ENCODE data around the gene PTPRM. TPM values are rescaled to one million over a fixed set of nuclear protein-coding genes. Genes with fewer than 3 reads are reported as not detected.

PTPRM gene
- total RNA-seq, 1 experiment from 2014 or later = 14.5 TPM

DNA sequence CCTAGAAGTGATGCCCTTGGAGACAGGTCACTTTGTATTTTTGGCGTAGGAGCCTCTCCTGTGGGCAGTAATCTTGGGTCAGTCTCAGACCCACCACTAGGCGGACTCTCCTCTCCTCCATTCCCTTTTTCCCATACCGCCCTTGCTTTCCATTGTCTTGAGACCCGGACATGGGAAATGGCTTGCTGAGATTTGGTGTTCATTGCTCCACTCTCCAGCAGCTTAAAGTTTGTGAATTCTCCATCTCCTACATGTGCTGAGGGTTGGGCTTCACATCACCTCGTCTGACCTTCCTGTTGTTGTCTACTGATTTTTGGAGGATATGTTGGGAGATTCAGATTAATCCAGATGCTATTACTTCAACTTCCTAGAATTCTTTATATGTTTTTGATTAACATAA, 882.9 kb downstream of the PTPRM start:
- RAD21 ChIA-PET (ENCODE audit: low non-redundant PET in 1 of 2, low total read pairs in 2 of 2, uncharacterized antibody in 2 of 2, unreplicated experiment in 2 of 2) = no interaction called here
- ATAC-seq = peak; percentile 97
- Histone ChIP-seq H3K9me2 (ENCODE audit: insufficient read depth) (no peaks in the 10 kb centered on the region), H3K9me3 (ENCODE audit: control insufficient read depth in 1 of 2, insufficient read depth in 1 of 2, low read depth in 1 of 2, low read length in 2 of 2) (no peaks in the 10 kb centered on the region), H3K36me3 (ENCODE audit: control insufficient read depth in 1 of 2, insufficient read depth in 2 of 2, low read length in 2 of 2) (no peaks in the 10 kb centered on the region), H2AFZ (ENCODE audit: low read depth, low read length, poor library complexity, severe bottlenecking) (peak overlapping the region; percentile 84), H3K79me2 (ENCODE audit: insufficient read depth, low read length) (no peaks in the 10 kb centered on the region), H3K4me3 (replicated peaks in 1 of 2; ENCODE audit: low read depth in 1 of 2, low read length in 2 of 2) (no peak overlapping the region), H3K4me1 (ENCODE audit: control insufficient read depth in 1 of 2, insufficient read depth in 2 of 2, low read length in 2 of 2) (no peaks in the 10 kb centered on the region), H3K4me2 (ENCODE audit: low read length) (no peak overlapping the region), H3K27ac (ENCODE audit: low read depth, low read length) (no peak overlapping the region), H3K27me3 (ENCODE audit: insufficient read depth, low read length) (no peaks in the 10 kb centered on the region), H3K9ac (ENCODE audit: low read length) (no peak overlapping the region), H4K20me1 (ENCODE audit: insufficient read depth) (no peaks in the 10 kb centered on the region)
- intact Hi-C loops (cut with micrococcal nuclease) = no loop called here
- POLR2A ChIA-PET = no interaction called here
- CTCF ChIA-PET = interaction anchor here (1.1 kb wide), 1 partner anchor 37 kb away, joined by 3 read pairs; no protein-coding TSS in a partner anchor
- TF ChIP-seq, protein P1, sequence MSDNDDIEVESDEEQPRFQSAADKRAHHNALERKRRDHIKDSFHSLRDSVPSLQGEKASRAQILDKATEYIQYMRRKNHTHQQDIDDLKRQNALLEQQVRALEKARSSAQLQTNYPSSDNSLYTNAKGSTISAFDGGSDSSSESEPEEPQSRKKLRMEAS (IDR thresholded peaks at IDR 0.05) = no peak
- TF ChIP-seq SRF (IDR thresholded peaks at IDR 0.05; ENCODE audit: low read depth) (no peak), TCF7L2 (IDR thresholded peaks at IDR 0.05; ENCODE audit: borderline replicate concordance, extremely low read depth, insufficient read depth, insufficient read length) (no peak), RAD21 (IDR thresholded peaks at IDR 0.05; ENCODE audit: low read depth) (peak; percentile 36), POLR2A (IDR thresholded peaks at IDR 0.05; ENCODE audit: borderline replicate concordance, extremely low read depth, insufficient read depth, insufficient read length) (no peak), ZNF274 (IDR thresholded peaks at IDR 0.05; ENCODE audit: low read depth, low read length) (no peak), EZH2 (IDR thresholded peaks at IDR 0.05) (no peak), REST (IDR thresholded peaks at IDR 0.05; ENCODE audit: low read depth) (no peak), FOSL1 (IDR thresholded peaks at IDR 0.05; ENCODE audit: low read depth) (no peak), CBX3 (IDR thresholded peaks at IDR 0.05; ENCODE audit: low read depth) (no peak), YY1 (IDR thresholded peaks at IDR 0.05; ENCODE audit: extremely low read depth, insufficient replicate concordance, low read depth, low read length) (peak; percentile 36), ELF1 (IDR thresholded peaks at IDR 0.05; ENCODE audit: borderline replicate concordance, low read depth) (no peak), SIN3A (IDR thresholded peaks at IDR 0.05; ENCODE audit: low read depth) (no peak), ATF3 (IDR thresholded peaks at IDR 0.05) (no peak), CTCF (IDR thresholded peaks at IDR 0.05 in 2 of 3, conservative IDR thresholded peaks at IDR 0.05 in 1 of 3; ENCODE audit: borderline replicate concordance in 1 of 3, insufficient read depth in 1 of 3, low read depth in 2 of 3, low read length in 2 of 3) (peak; percentile 31 to 91 (median 82); a peak in 4 of 6 replicates), JUND (IDR thresholded peaks at IDR 0.05) (no peak), ZFX (IDR thresholded peaks at IDR 0.05) (no peak), SP1 (IDR thresholded peaks at IDR 0.05; ENCODE audit: low read depth) (no peak), POLR2AphosphoS5 (IDR thresholded peaks at IDR 0.05; ENCODE audit: low read depth, low read length) (no peak), CEBPB (IDR thresholded peaks at IDR 0.05; ENCODE audit: low read depth) (no peak), EZH2phosphoT487 (IDR thresholded peaks at IDR 0.05; ENCODE audit: borderline replicate concordance) (no peak)
- TF ChIP-seq, protein P2, sequence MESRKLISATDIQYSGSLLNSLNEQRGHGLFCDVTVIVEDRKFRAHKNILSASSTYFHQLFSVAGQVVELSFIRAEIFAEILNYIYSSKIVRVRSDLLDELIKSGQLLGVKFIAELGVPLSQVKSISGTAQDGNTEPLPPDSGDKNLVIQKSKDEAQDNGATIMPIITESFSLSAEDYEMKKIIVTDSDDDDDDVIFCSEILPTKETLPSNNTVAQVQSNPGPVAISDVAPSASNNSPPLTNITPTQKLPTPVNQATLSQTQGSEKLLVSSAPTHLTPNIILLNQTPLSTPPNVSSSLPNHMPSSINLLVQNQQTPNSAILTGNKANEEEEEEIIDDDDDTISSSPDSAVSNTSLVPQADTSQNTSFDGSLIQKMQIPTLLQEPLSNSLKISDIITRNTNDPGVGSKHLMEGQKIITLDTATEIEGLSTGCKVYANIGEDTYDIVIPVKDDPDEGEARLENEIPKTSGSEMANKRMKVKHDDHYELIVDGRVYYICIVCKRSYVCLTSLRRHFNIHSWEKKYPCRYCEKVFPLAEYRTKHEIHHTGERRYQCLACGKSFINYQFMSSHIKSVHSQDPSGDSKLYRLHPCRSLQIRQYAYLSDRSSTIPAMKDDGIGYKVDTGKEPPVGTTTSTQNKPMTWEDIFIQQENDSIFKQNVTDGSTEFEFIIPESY (IDR thresholded peaks at IDR 0.05; ENCODE audit: extremely low read depth, insufficient replicate concordance, low read length) = no peak
- DNase-seq (ENCODE audit: low read depth, low spot score) = peak; percentile 37
- BruUV-seq (replicated peaks) = no TSS peak

All from HCT116 (cell line).